SK-N-MC (cell line): ENCODE data around the gene BTNL3.

Experiments
- EZH2 ChIP-seq: fragments of 200-600 bp; sonication (generic); IDR thresholded peaks from one replicate; pipeline ENCODE4 v1.6.1; 2017; ENCODE audit warnings: antibody characterized with exemption
- FOXP2 ChIP-seq: optimal IDR thresholded peaks from 2 replicates; pipeline ENCODE3; 2011; ENCODE audit warnings: mild to moderate bottlenecking, moderate library complexity; ENCODE audit not compliant: insufficient read depth; ENCODE audit errors: extremely low read length, control extremely low read depth
- POLR2AphosphoS5 ChIP-seq: IDR thresholded peaks from 2 replicates; pipeline ENCODE4 v1.6.1; 2012; ENCODE audit warnings: mild to moderate bottlenecking, low read depth, low read length, borderline replicate concordance

- TF ChIP-seq EZH2 (no peak), POLR2AphosphoS5 (no peak), FOXP2 (no peak)
These were observed 51.4 kb downstream of the BTNL3 start, which contains the start of gene BTNL9 for GRCh38 chr5:181039931-181040630.
